ENCODE measurements around the gene ACOX3. TPM values are rescaled to one million over a fixed set of nuclear protein-coding genes. Genes with fewer than 3 reads are reported as not detected.

Gene ACOX3
- total RNA-seq, 2 experiments from 2014 or later: 12.7 to 16.8 TPM

DNA sequence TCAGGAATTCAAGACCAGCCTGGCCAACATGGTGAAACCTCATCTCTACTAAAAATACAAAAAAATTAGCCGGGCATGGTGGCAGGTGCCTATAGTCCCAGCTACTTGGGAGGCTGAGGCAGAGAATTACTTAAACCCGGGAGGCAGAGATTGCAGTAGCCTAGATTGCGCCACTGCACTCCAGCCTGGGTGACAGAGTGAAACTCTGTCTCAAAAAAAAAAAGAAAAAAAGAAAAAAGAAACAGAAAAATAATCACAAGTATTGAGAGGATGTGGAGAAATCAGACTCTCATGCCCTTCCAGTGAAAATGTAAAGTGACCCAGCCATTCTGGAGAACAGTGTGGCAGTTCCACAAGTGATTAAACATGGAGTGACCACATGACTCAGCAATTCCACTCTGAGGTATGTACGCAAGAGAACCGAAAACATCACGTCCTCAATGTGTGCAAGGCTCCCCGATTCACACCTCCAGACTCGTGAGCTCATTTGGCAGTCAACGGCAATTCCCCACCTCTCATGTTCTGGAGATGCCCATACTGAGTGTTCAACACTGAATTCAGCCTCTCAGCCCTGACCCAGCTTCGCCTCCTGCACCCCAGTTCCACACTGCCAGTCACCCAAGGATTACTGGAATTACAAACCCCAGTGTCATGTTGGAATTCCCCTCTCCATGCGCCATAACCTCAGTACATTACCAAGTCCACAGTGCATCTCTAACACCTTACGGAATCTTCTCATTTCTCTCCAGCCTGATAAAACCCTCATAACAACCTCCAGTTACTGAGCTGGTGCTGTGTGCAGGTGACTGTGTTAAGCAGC lies 21.1 kb downstream of the ACOX3 start:
- TF ChIP-seq, protein P1, sequence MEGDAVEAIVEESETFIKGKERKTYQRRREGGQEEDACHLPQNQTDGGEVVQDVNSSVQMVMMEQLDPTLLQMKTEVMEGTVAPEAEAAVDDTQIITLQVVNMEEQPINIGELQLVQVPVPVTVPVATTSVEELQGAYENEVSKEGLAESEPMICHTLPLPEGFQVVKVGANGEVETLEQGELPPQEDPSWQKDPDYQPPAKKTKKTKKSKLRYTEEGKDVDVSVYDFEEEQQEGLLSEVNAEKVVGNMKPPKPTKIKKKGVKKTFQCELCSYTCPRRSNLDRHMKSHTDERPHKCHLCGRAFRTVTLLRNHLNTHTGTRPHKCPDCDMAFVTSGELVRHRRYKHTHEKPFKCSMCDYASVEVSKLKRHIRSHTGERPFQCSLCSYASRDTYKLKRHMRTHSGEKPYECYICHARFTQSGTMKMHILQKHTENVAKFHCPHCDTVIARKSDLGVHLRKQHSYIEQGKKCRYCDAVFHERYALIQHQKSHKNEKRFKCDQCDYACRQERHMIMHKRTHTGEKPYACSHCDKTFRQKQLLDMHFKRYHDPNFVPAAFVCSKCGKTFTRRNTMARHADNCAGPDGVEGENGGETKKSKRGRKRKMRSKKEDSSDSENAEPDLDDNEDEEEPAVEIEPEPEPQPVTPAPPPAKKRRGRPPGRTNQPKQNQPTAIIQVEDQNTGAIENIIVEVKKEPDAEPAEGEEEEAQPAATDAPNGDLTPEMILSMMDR (conservative IDR thresholded peaks at IDR 0.05; ENCODE audit: low read length): no peak
- no peak for TF ChIP-seq EZH2phosphoT487 (IDR thresholded peaks at IDR 0.05; ENCODE audit: borderline replicate concordance, low read depth, low read length)
- intact Hi-C loops (cut with micrococcal nuclease; ENCODE audit: unreplicated experiment): no loop called here
- CTCF ChIA-PET (ENCODE audit: unreplicated experiment): no interaction called here
- H3K79me2 ChIP-seq (ENCODE audit: insufficient read depth, low read depth, low read length): no peaks in the 10 kb centered on the region
- H3K27ac ChIP-seq (ENCODE audit: low read depth, low read length, poor library complexity, severe bottlenecking): no peak overlapping the region
- no peaks in the 10 kb centered on the region for H3K9me3 ChIP-seq (ENCODE audit: low read length)
- H3K36me3 ChIP-seq (ENCODE audit: insufficient read depth, low read length): no peaks in the 10 kb centered on the region; the same call in 1 of the 2 replicates
- no TSS peak for BruUV-seq (replicated peaks)
- no peak for DNase-seq (ENCODE audit: low spot score)
- H3K9me2 ChIP-seq (ENCODE audit: insufficient read depth, low read length): no peaks in the 10 kb centered on the region
- no peak overlapping the region for H2AFZ ChIP-seq (ENCODE audit: low read length)
- no peaks in the 10 kb centered on the region for H3K4me1 ChIP-seq (ENCODE audit: insufficient read depth, low read length, poor library complexity, severe bottlenecking)
- no peak overlapping the region for H3K4me2 ChIP-seq (ENCODE audit: low read length)
- H3K4me3 ChIP-seq (ENCODE audit: low read depth, low read length, poor library complexity, severe bottlenecking): no peak overlapping the region
- POLR2A ChIA-PET: interaction anchor here (0.6 to 1.4 kb wide), 2 partner anchors 9 to 257 kb away, joined by 3 to 4 read pairs; no protein-coding TSS in a partner anchor
- H4K20me1 ChIP-seq (ENCODE audit: insufficient read depth, low read length): no peaks in the 10 kb centered on the region

DNA sequence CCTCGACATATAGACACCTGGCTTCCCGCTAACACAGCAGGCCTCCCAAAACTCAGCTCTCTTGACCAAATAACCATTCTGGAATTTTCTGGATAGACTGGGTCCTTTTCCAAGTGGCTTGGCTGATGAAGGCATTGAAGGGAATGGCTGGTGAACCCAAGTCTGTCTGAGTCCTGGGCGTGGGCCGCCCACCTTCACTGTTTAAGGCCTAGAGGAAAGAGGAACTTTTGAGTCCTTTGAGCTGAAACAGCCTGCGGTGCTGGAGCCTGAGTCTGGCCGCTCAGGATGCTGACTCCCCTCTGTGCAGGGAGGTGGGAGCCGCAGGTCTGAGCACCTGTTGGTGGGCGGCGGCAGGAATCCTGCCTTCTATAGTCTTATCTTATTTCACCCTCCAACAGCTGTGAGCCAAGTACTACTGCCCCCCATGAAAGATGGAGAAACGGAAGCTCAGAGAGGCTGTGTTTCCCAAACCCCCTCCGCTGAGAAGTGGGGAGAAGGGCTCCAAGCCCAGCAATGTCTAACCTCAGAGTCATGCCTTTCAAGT lies 23.4 kb downstream of the ACOX3 start:
- TF ChIP-seq EZH2phosphoT487 (IDR thresholded peaks at IDR 0.05; ENCODE audit: borderline replicate concordance, low read depth, low read length): no peak
- TF ChIP-seq, protein P1 (conservative IDR thresholded peaks at IDR 0.05; ENCODE audit: low read length): no peak
- H2AFZ ChIP-seq (ENCODE audit: low read length): no peak overlapping the region
- no peak for DNase-seq (ENCODE audit: low spot score)
- H4K20me1 ChIP-seq (ENCODE audit: insufficient read depth, low read length): no peaks in the 10 kb centered on the region
- POLR2A ChIA-PET: interaction anchor here (0.8 to 0.9 kb wide), 2 partner anchors 107 to 279 kb away, joined by 3 to 4 read pairs; no protein-coding TSS in a partner anchor
- H3K27ac ChIP-seq (ENCODE audit: low read depth, low read length, poor library complexity, severe bottlenecking): no peak overlapping the region
- H3K79me2 ChIP-seq (ENCODE audit: insufficient read depth, low read depth, low read length): no peaks in the 10 kb centered on the region
- no peaks in the 10 kb centered on the region for H3K9me3 ChIP-seq (ENCODE audit: low read length)
- no peaks in the 10 kb centered on the region for H3K9me2 ChIP-seq (ENCODE audit: insufficient read depth, low read length)
- CTCF ChIA-PET (ENCODE audit: unreplicated experiment): no interaction called here
- H3K4me1 ChIP-seq (ENCODE audit: insufficient read depth, low read length, poor library complexity, severe bottlenecking): no peaks in the 10 kb centered on the region
- no TSS peak for BruUV-seq (replicated peaks)
- intact Hi-C loops (cut with micrococcal nuclease; ENCODE audit: unreplicated experiment): no loop called here
- H3K4me3 ChIP-seq (ENCODE audit: low read depth, low read length, poor library complexity, severe bottlenecking): no peak overlapping the region
- H3K36me3 ChIP-seq (ENCODE audit: insufficient read depth, low read length): peaks cover 7% of the 10 kb centered on the region; the same call in 1 of the 2 replicates
- no peak overlapping the region for H3K4me2 ChIP-seq (ENCODE audit: low read length)

DNA sequence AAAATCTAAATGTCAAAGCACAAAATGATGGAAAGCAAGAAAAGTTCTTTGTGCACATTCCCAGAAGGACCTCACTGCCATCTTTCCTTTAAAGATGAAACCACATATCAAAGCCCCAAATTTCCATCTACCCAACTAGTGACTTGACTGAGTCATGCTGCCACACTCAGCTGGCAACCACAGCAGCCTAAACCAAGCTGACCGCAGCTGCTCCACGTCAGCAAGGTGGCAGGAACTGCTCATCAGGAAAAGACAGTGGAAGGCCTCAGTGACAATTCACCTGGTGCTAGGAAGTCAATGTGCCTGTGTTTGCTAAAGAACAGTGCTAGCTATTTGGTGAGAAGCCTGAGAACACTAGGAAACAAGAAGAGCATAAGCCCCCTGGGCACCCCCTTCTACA lies 26.1 kb downstream of the ACOX3 start:
- H3K36me3 ChIP-seq (ENCODE audit: insufficient read depth, low read length): peaks cover 7% of the 10 kb centered on the region; the same call in 1 of the 2 replicates
- H3K9me3 ChIP-seq (ENCODE audit: low read length): no peaks in the 10 kb centered on the region
- H2AFZ ChIP-seq (ENCODE audit: low read length): no peak overlapping the region
- no peaks in the 10 kb centered on the region for H4K20me1 ChIP-seq (ENCODE audit: insufficient read depth, low read length)
- no peak for DNase-seq (ENCODE audit: low spot score)
- no peak overlapping the region for H3K27ac ChIP-seq (ENCODE audit: low read depth, low read length, poor library complexity, severe bottlenecking)
- ChIA-PET POLR2A (no interaction called here), CTCF (ENCODE audit: unreplicated experiment) (no interaction called here)
- intact Hi-C loops (cut with micrococcal nuclease; ENCODE audit: unreplicated experiment): no loop called here
- no peak overlapping the region for H3K4me2 ChIP-seq (ENCODE audit: low read length)
- TF ChIP-seq, protein P1 (conservative IDR thresholded peaks at IDR 0.05; ENCODE audit: low read length): no peak
- TF ChIP-seq EZH2phosphoT487 (IDR thresholded peaks at IDR 0.05; ENCODE audit: borderline replicate concordance, low read depth, low read length): no peak
- no TSS peak for BruUV-seq (replicated peaks)
- no peak overlapping the region for H3K4me3 ChIP-seq (ENCODE audit: low read depth, low read length, poor library complexity, severe bottlenecking)
- H3K9me2 ChIP-seq (ENCODE audit: insufficient read depth, low read length): no peaks in the 10 kb centered on the region
- H3K4me1 ChIP-seq (ENCODE audit: insufficient read depth, low read length, poor library complexity, severe bottlenecking): no peaks in the 10 kb centered on the region
- no peaks in the 10 kb centered on the region for H3K79me2 ChIP-seq (ENCODE audit: insufficient read depth, low read depth, low read length)

Data from OCI-LY7 (cell line).